Colonic mucosa (tissue), 4 donors: ENCODE measurements around the gene CROCC2. TPM values are rescaled to one million over a fixed set of nuclear protein-coding genes. Genes with fewer than 3 reads are reported as not detected.

Source experiments
- DNase-seq: peaks from one replicate; pipeline ENCODE4 v3.0.0-alpha.2; 2020
- H3K27ac ChIP-seq: fragments of 200-600 bp; one replicate; pipeline ENCODE4 v1.8.0; 2021
- H3K27me3 ChIP-seq: fragments of 200-600 bp; one replicate; pipeline ENCODE4 v1.8.0; 2021
- H3K36me3 ChIP-seq: fragments of 200-600 bp; one replicate; pipeline ENCODE4 v1.8.0; 2021
- H3K4me1 ChIP-seq: fragments of 200-600 bp; one replicate; pipeline ENCODE4 v1.8.0; 2021; ENCODE audit warnings: mild to moderate bottlenecking
- H3K4me3 ChIP-seq: fragments of 200-600 bp; one replicate; pipeline ENCODE4 v1.8.0; 2021
- H3K9ac ChIP-seq, 2 donors: one replicate each; pipeline ENCODE4 v1.7.0; 2013; ENCODE audit warnings: control low read depth in 2 of 2, low read depth in 2 of 2, low read length in 2 of 2
- H3K9me3 ChIP-seq: fragments of 200-600 bp; one replicate; pipeline ENCODE4 v1.8.0; 2021
- CTCF ChIP-seq: fragments of 200-600 bp; IDR thresholded peaks from one replicate; pipeline ENCODE4 v1.8.0; 2022; ENCODE audit warnings: antibody characterized with exemption, mild to moderate bottlenecking
- intact Hi-C: fragments of 100-400 bp; cut with DNase I; formaldehyde crosslinking; loops from one replicate; pipeline ENCODE4 v1.14.1; 2022
- total RNA-seq, 2 donors: library from RNA; stranded (reverse); fragmentation: NEBNext Ultra II Directional in 1 of 2; extraction: Animal tissue kit (Norgen Biotek cat#: 25700) in 1 of 2; gene quantifications; one replicate each; pipeline ENCODE4 v1.2.1, GENCODE V29; 2021
- donor health status: healthy.
- donor health status: DM: no; HTN: no; CAD: no.
- donor health status: DM: no; HTN: no; CAD: no.

CROCC2 gene
- total RNA-seq, 2 donors from 2014 or later, result 0.05 TPM; not detected in 1

- H3K4me3 ChIP-seq, result no peak overlapping the region
- no peaks in the 10 kb centered on the region for H3K9me3 ChIP-seq
- peak; percentile 14 for DNase-seq
- intact Hi-C loops, result no loop called here
- no peaks in the 10 kb centered on the region for H3K36me3 ChIP-seq
- H3K9ac ChIP-seq, result no peak overlapping the region
- H3K4me1 ChIP-seq, result no peaks in the 10 kb centered on the region
- no peak for TF ChIP-seq CTCF
- H3K27me3 ChIP-seq, result no peaks in the 10 kb centered on the region
- no peak overlapping the region for H3K27ac ChIP-seq
These were observed 28.6 kb downstream of the CROCC2 start for GRCh38 chr2:240934701-240935102.

GRCh38 chr2:240935103-240935876, 29.2 kb downstream of the CROCC2 start:
- Histone ChIP-seq H3K4me1 (no peaks in the 10 kb centered on the region), H3K9ac (no peak overlapping the region), H3K4me3 (no peak overlapping the region), H3K36me3 (no peaks in the 10 kb centered on the region), H3K27ac (no peak overlapping the region), H3K9me3 (no peaks in the 10 kb centered on the region), H3K27me3 (no peaks in the 10 kb centered on the region)
- DNase-seq, result peak; percentile 16
- TF ChIP-seq CTCF, result no peak
- intact Hi-C loops, result no loop called here

- Histone ChIP-seq H3K36me3 (no peaks in the 10 kb centered on the region), H3K9ac (no peak overlapping the region), H3K27ac (no peak overlapping the region), H3K4me1 (no peaks in the 10 kb centered on the region), H3K4me3 (no peak overlapping the region), H3K27me3 (no peaks in the 10 kb centered on the region), H3K9me3 (no peaks in the 10 kb centered on the region)
- TF ChIP-seq CTCF, result no peak
- intact Hi-C loops, result no loop called here
- DNase-seq, result no peak
These were observed 30.0 kb downstream of the CROCC2 start for GRCh38 chr2:240936106-240936505.

- Histone ChIP-seq H3K27me3 (no peaks in the 10 kb centered on the region), H3K4me1 (no peaks in the 10 kb centered on the region), H3K27ac (no peak overlapping the region), H3K9ac (no peak overlapping the region), H3K36me3 (no peaks in the 10 kb centered on the region), H3K4me3 (no peak overlapping the region), H3K9me3 (no peaks in the 10 kb centered on the region)
- intact Hi-C loops, result no loop called here
- no peak for TF ChIP-seq CTCF
- no peak for DNase-seq
These were observed 39.9 kb downstream of the CROCC2 start for GRCh38 chr2:240946046-240946445.

- intact Hi-C loops, result no loop called here
- Histone ChIP-seq H3K9ac (no peak overlapping the region), H3K27ac (no peak overlapping the region), H3K4me3 (no peak overlapping the region), H3K27me3 (no peaks in the 10 kb centered on the region), H3K9me3 (no peaks in the 10 kb centered on the region), H3K36me3 (no peaks in the 10 kb centered on the region), H3K4me1 (no peaks in the 10 kb centered on the region)
- no peak for DNase-seq
- no peak for TF ChIP-seq CTCF
These were observed 40.5 kb downstream of the CROCC2 start for GRCh38 chr2:240946654-240947053.
